ENCODE measurements around the gene DNAH9.

DNAH9 gene

DNA sequence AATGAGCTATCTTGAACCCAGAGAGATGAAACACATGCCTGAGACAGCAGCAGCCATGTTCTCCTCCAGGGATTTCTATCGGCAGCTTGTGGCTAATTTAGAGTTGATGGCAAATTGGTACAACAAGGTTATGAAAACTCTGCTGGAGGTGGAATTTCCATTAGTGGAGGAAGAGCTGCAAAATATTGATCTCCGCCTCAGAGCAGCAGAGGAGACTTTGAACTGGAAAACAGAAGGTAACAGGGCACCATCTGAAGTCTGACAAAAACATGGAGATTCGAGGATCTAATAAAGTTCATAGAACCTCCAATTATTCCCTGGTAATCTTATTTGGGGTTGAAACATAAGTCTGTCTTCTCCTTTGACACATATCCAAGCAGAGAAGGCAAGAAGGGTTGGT is 52.8 kb downstream of the DNAH9 start:
- Histone ChIP-seq H3K4me1 (no peaks in the 10 kb centered on the region), H3K9me3 (no peaks in the 10 kb centered on the region), H3K36me3 (no peaks in the 10 kb centered on the region), H3K27me3 (no peaks in the 10 kb centered on the region), H3K4me3 (ENCODE audit: low read depth, low read length) (no peak overlapping the region)
- no peak for DNase-seq
- TF ChIP-seq, protein P1, sequence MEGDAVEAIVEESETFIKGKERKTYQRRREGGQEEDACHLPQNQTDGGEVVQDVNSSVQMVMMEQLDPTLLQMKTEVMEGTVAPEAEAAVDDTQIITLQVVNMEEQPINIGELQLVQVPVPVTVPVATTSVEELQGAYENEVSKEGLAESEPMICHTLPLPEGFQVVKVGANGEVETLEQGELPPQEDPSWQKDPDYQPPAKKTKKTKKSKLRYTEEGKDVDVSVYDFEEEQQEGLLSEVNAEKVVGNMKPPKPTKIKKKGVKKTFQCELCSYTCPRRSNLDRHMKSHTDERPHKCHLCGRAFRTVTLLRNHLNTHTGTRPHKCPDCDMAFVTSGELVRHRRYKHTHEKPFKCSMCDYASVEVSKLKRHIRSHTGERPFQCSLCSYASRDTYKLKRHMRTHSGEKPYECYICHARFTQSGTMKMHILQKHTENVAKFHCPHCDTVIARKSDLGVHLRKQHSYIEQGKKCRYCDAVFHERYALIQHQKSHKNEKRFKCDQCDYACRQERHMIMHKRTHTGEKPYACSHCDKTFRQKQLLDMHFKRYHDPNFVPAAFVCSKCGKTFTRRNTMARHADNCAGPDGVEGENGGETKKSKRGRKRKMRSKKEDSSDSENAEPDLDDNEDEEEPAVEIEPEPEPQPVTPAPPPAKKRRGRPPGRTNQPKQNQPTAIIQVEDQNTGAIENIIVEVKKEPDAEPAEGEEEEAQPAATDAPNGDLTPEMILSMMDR (IDR thresholded peaks at IDR 0.05; ENCODE audit: low read depth, low read length): no peak

DNA sequence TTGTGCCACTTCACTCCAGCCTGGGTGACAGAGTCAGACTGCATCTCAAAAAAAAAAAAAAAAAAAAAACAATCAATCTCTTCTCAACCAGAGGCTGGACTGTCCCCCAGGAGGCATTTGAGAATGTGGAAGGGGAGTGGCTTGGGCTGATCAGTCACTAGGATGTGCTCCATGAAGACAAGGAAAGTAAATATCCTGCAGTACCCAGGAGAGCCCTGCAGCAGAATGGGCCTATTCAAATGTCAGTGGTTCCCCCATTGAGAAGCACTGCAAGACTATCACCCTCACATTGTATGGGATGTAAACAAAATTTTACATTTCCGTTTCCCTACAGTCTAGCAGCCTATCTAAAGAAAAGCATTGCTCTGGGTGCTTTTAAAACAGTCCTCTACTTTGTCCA is 70.3 kb downstream of the DNAH9 start:
- no peaks in the 10 kb centered on the region for H3K27me3 ChIP-seq
- H3K4me1 ChIP-seq: no peaks in the 10 kb centered on the region
- TF ChIP-seq, protein P1 (IDR thresholded peaks at IDR 0.05; ENCODE audit: low read depth, low read length): no peak
- no peak for DNase-seq
- H3K36me3 ChIP-seq: no peaks in the 10 kb centered on the region
- H3K4me3 ChIP-seq (ENCODE audit: low read depth, low read length): no peak overlapping the region
- no peaks in the 10 kb centered on the region for H3K9me3 ChIP-seq

DNA sequence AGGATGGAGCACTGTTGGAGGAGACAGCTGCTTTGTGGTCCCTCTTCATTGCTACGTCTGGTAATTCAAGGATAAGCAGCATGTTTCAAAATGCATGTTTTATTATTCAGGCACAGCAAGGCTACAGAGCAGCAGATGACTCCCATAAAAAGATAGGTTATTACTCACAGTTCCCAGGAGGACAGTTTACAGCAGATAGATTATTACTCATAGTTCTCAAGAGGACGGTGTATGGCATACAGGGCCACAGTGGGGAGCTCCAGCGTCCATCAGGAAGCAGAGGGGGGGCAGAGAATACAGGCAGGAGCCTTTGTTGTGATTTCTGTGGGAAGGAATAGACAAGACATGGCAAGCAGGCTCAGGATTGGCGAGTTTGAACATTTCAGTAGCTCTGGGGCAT is 72.9 kb downstream of the DNAH9 start:
- no peaks in the 10 kb centered on the region for H3K27me3 ChIP-seq
- H3K9me3 ChIP-seq: no peaks in the 10 kb centered on the region
- DNase-seq: no peak
- no peaks in the 10 kb centered on the region for H3K4me1 ChIP-seq
- H3K4me3 ChIP-seq (ENCODE audit: low read depth, low read length): no peak overlapping the region
- no peaks in the 10 kb centered on the region for H3K36me3 ChIP-seq
- TF ChIP-seq, protein P1 (IDR thresholded peaks at IDR 0.05; ENCODE audit: low read depth, low read length): no peak

- DNase-seq: no peak
- Histone ChIP-seq H3K4me1 (no peaks in the 10 kb centered on the region), H3K9me3 (no peaks in the 10 kb centered on the region), H3K36me3 (no peaks in the 10 kb centered on the region), H3K4me3 (ENCODE audit: low read depth, low read length) (no peak overlapping the region), H3K27me3 (no peaks in the 10 kb centered on the region)
- TF ChIP-seq, protein P1 (IDR thresholded peaks at IDR 0.05; ENCODE audit: low read depth, low read length): no peak
Measured at GRCh38 chr17:11682646-11683045, 84.4 kb downstream of the DNAH9 start.

DNA sequence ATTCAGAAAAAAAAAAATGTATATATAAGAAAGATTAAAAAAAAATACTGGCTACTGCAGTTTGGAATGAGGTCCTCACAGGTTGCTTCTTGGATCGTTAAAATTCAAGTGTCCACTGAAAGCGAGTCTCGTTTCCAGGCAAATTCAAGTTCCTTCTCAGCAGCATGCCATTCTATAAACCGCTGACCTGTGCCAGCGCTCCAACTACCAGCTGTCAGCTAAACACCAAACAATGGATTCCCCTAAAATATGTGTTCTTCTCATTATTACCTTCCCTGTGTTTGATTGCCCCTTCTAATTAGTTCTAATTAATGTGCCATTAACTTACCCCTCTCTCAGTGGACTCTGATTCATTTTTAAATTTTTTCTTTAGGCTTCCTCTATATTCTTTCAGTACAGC is 92.4 kb downstream of the DNAH9 start:
- Histone ChIP-seq H3K4me3 (ENCODE audit: low read depth, low read length) (no peak overlapping the region), H3K27me3 (no peaks in the 10 kb centered on the region), H3K9me3 (no peaks in the 10 kb centered on the region), H3K4me1 (no peaks in the 10 kb centered on the region), H3K36me3 (no peaks in the 10 kb centered on the region)
- TF ChIP-seq, protein P1 (IDR thresholded peaks at IDR 0.05; ENCODE audit: low read depth, low read length): no peak
- DNase-seq: no peak

GRCh38 chr17:11692688-11693087 is 94.4 kb downstream of the DNAH9 start:
- TF ChIP-seq, protein P1 (IDR thresholded peaks at IDR 0.05; ENCODE audit: low read depth, low read length): no peak
- Histone ChIP-seq H3K27me3 (no peaks in the 10 kb centered on the region), H3K9me3 (no peaks in the 10 kb centered on the region)

More at GRCh38 chr17:11692688-11693087, 94.4 kb downstream of the DNAH9 start:
- no peak for DNase-seq
- Histone ChIP-seq H3K4me3 (ENCODE audit: low read depth, low read length) (no peak overlapping the region), H3K36me3 (no peaks in the 10 kb centered on the region), H3K4me1 (no peaks in the 10 kb centered on the region)

All from BE2C (cell line).